ENCODE results near the gene HINFP.
"Not testable (repeated sequence)": the region's sequence is repeated elsewhere in the genome, so short reads cannot be mapped to it uniquely, and the experiment has no call there.

Gene HINFP

DNA sequence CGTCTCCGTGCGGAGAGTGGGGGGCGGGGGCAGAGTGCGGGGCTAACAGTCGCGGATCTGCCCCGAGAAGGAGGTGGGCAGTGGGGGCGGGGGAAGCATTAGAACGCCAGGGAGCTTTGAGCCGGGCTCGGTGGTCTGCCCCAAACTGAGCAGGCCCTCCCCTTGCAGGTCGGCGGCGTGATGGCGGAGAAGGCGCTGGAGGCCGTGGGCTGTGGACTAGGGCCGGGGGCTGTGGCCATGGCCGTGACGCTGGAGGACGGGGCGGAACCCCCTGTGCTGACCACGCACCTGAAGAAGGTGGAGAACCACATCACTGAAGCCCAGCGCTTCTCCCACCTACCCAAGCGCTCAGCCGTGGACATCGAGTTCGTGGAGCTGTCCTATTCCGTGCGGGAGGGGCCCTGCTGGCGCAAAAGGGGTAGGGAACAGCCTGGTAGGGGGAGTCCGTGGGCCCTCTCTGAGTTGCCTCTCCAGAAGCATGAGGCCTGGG, 28.5 kb downstream of the HINFP start:
- TF ChIP-seq POLR2A (IDR thresholded peaks at IDR 0.05; ENCODE audit: low read depth, low read length) = no peak
- no peak for FAIRE-seq
- no peak for DNase-seq (ENCODE audit: insufficient read length, low spot score)

DNA sequence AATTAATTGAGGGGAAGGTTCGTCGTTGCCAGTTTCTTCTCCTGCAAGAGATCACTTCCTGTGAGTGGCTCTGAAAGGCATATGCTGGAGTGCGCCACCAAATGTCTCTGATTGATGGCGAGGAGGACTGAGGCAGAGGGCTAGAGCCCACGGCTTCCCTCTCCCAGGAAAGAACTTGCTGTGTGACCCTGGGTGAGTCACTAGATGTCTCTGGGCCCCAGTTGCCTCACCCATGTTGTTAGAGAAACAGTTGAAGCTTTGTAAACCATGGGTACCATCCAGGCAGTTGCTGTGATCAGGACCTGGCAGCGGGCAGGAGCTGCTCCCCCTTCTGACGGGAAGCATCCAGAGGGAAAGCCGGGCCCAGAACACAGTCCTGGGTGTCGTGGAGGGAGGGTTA, 30.7 kb downstream of the HINFP start:
- FAIRE-seq (no peak), DNase-seq (ENCODE audit: insufficient read length, low spot score) (no peak)
- TF ChIP-seq POLR2A (IDR thresholded peaks at IDR 0.05; ENCODE audit: low read depth, low read length) = no peak

DNA sequence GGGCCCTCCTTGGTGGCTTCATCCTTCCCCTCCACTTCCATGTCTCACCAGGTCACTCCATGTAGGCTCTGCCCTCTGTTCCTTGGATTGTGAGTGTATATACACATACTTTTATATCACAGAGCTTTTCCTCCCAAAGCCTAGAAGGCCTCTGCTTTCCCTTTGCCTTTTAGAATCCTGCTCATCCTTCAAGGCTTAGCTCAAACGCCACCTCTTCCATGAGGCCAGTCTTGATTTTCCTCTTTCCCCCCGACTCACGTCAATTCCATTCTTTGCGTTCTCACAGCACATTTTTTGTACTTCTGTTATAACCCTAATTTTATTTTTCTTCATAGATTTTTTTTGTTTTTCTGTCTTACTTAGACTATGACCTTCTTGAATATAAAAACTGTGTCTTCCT, 31.2 kb downstream of the HINFP start:
- FAIRE-seq = no peak
- DNase-seq (ENCODE audit: insufficient read length, low spot score) = no peak
- TF ChIP-seq POLR2A (IDR thresholded peaks at IDR 0.05; ENCODE audit: low read depth, low read length) = no peak

DNA sequence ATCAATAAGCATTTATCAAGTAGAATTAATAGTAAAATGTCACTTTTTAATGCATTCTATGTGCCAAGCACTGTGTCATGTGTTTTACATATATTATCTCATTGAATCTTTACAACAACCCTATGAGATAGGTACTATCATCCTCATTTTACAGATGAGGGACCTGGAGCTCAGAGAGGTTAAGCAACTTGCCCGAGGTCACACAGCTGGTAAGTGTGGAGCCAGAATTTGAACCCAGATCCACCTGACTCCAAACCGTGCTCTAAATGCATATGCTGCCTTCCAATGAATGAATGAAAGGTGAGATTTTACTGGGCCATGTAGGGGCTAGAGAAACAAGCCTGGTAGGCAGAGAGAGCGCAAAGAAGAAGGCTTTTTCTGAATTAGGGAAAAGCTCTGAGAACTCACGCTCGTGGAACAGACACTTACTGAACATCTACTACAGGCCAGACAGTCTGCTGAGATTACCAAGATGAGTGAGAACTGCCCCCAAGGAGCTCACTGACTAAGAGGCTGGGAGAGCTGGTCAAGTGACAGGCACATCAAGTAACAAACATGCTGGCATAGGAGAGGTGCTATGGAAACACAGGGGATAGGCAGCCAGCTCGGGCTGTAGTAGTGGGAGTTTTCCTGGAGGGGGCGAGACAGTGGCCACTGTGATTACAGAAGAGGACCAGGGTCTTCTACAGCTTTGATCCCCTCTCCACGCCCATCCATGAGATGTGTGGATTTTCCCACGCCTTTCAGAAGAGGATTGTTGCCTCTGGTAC, 31.9 kb downstream of the HINFP start:
- no peak for FAIRE-seq
- no peak for TF ChIP-seq POLR2A (IDR thresholded peaks at IDR 0.05; ENCODE audit: low read depth, low read length)
- DNase-seq (ENCODE audit: insufficient read length, low spot score) = no peak

DNA sequence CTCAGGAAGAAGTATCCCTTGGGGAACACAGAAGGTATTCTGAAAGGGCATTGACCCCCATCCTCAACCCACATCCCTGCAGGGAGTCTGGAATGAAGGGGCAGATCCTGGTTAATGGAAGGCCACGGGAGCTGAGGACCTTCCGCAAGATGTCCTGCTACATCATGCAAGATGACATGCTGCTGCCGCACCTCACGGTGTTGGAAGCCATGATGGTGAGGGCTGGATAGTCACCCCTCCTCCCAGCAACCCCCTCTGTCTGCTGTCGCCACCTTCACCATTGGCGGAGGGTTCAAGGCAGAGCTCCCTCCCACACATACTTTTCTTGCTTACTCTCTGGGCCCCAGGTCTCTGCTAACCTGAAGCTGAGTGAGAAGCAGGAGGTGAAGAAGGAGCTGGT, 32.8 kb downstream of the HINFP start:
- no peak for FAIRE-seq
- no peak for TF ChIP-seq POLR2A (IDR thresholded peaks at IDR 0.05; ENCODE audit: low read depth, low read length)

DNA sequence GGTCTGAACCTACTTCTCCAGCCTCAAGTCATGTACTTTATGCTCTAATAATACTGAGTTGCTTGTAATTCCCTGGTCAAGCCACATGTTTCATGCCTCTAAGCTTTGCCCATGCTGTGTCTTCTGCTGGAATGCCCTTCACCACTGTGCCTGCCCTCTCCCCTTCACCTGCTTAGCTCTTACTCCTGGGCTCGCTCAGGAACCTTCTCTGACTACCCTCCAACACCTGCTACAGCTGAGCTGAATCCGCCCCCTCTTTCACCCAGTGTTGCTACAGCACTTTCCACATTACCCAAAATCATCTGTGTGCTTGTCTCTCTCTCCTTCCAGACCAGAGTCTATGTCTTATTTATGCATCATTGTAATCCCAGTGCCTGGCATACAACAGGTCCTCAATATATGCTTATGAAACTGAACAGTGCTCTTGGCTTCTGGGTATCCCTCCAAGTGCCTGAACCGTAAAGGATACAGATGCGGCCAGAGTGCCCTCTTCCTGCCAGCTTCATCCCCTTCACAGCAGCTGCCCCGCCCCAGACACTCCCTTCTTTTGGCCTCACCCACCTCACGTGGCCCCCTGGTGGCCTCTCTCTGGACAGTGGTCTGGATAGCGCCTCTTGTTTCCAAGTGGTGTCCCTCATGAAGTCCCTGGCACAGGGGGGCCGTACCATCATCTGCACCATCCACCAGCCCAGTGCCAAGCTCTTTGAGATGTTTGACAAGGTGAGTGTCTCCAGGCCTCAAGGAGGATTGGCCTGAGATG, 34.5 kb downstream of the HINFP start:
- DNase-seq (ENCODE audit: insufficient read length, low spot score) (no peak), FAIRE-seq (no peak)
- TF ChIP-seq POLR2A (IDR thresholded peaks at IDR 0.05; ENCODE audit: low read depth, low read length) = no peak

More for the DNA sequence above, 32.8 kb downstream of the HINFP start:
- no peak for DNase-seq (ENCODE audit: insufficient read length, low spot score)

DNA sequence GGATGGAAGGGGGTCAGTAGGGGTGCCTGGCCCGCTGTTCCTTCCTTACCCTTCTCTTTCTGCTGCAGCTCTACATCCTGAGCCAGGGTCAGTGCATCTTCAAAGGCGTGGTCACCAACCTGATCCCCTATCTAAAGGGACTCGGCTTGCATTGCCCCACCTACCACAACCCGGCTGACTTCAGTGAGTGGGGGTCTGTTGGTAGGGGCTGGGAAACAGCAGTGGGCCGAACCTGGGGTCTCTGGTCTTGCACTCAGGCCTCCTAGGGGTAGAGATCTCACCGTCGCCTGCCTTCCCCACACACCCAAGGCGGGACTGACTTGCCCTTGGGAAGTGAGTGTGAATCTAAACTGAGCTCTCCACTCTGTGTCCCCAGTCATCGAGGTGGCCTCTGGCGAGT, 35.1 kb downstream of the HINFP start:
- no peak for TF ChIP-seq POLR2A (IDR thresholded peaks at IDR 0.05; ENCODE audit: low read depth, low read length)
- DNase-seq (ENCODE audit: insufficient read length, low spot score) (no peak), FAIRE-seq (no peak)

DNA sequence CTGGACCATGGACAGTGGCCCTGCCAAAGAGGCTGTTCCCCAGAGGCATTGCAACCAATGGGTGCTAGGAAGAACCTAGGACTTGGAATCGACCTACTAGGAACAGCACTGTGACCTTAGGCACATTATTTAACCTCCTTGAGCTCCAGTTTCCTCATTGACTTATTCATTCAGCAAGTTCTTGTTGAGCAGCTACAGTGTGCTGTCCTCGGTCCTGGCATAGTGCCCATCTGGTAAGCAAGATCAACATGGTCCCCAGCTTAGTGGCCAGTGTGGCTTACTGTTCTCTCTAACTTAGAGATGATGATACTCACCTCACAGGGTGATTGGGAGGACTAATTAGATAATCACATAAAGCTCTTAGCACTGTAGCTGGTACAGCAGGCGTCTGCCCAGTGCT, 35.7 kb downstream of the HINFP start:
- no peak for DNase-seq (ENCODE audit: insufficient read length, low spot score)

DNA sequence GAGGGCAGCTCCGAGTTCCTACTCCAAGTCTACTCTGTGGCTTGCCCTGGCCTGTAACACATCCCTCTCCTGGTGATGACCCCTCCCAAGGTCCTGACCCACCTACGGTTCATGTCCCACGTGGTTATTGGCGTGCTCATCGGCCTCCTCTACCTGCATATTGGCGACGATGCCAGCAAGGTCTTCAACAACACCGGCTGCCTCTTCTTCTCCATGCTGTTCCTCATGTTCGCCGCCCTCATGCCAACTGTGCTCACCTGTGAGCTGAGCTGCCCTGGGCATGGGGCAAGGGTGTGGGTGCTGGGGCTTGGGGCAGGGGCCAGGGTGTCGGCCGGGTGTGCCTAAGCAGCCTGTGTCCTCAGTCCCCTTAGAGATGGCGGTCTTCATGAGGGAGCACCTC, 37.1 kb downstream of the HINFP start:
- DNase-seq (ENCODE audit: insufficient read length, low spot score) = no peak
- no peak for TF ChIP-seq POLR2A (IDR thresholded peaks at IDR 0.05; ENCODE audit: low read depth, low read length)
- FAIRE-seq = no peak

More for the DNA sequence above, 35.7 kb downstream of the HINFP start:
- no peak for TF ChIP-seq POLR2A (IDR thresholded peaks at IDR 0.05; ENCODE audit: low read depth, low read length)
- no peak for FAIRE-seq

DNA sequence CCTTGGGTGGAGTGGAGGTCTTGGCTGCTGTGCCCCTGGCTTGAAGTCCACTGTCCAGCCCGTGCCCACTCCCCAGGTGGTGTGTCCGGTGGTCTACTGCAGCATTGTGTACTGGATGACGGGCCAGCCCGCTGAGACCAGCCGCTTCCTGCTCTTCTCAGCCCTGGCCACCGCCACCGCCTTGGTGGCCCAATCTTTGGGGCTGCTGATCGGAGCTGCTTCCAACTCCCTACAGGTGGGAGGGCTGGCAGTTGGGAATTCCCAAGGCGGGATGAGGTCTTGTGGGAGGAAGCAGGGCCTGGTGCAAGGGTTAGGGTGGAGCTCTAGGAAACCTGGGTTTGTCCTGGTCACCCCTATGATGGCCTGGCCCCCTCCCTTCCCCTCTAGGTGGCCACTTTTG, 38.8 kb downstream of the HINFP start:
- no peak for TF ChIP-seq POLR2A (IDR thresholded peaks at IDR 0.05; ENCODE audit: low read depth, low read length)
- DNase-seq (ENCODE audit: insufficient read length, low spot score) = no peak
- FAIRE-seq = no peak

DNA sequence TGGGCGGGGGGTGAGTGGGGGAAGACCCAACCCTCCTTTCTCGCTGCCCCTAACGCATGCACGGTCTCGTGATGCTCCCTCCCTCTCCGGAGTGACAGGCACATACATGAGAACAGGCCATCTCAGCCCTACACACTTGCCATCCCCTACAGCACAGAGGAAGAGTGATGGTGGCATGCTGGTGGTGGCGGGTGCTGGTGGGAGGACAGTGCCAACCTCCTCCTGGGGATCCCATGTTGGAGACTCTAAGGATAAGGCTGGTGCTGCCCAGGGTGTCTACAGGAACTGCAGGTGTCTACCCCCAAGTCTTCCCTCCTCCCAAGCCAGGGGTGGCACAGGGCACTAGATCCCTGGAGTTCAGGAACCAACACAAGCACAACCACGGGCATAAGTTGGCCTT, 40.5 kb downstream of the HINFP start:
- no peak for DNase-seq (ENCODE audit: insufficient read length, low spot score)
- FAIRE-seq = no peak
- TF ChIP-seq POLR2A (IDR thresholded peaks at IDR 0.05; ENCODE audit: low read depth, low read length) = no peak

DNA sequence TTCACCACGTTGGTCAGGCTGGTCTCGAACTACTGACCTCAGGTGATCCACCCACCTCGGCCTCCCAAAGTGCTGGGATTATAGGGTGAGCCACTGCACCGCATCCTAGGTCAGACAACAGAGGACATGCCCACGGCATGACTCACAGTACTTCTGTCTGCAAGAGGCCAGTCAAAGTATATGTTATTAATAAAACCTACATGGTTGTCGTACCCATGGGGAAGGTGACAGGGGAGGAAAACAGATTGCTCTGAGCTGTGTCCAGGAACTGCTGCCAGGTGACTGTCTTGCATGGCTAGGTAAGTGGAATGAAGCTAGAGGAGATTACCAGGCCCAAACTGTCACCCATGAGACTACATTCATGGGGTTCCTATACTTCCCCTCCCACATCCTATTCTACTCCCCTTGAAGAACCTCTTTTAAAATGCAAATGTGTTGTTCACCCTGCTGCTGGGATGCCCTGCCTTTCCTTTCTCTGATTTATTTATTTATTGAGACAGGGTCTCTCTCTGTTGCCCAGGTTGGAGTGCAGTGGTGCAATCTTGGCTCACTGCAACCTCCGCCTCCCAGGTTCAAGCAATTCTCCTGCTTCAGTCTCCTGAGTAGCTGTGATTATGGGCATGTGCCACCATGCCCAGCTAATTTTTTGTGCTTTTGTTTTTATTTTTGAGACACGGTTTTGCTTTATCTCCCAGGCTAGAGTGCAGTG, 45.1 kb downstream of the HINFP start:
- DNase-seq (ENCODE audit: insufficient read length, low spot score) (peak; percentile 80), FAIRE-seq (no peak)
- TF ChIP-seq POLR2A (IDR thresholded peaks at IDR 0.05; ENCODE audit: low read depth, low read length) = no peak

DNA sequence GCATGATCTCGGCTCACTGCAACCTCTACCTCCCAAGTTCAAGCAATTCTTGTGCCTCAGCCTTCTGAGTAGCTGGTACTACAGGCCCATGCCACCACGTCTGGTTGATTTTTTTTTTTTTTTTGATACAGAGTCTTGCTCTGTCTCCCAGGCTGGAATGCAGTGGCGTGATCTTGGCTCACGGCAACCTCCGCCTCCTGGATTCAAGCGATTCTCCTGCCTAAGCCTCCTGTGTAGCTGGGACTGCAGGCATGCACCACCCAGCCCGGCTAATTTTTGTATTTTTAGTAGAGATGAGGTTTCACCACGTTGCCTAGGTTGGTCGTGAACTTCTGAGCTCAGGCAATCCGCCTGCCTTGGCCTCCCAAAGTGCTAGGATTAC, 45.7 kb downstream of the HINFP start:
- FAIRE-seq; DNase-seq (ENCODE audit: insufficient read length, low spot score): not testable (repeated sequence)

DNA sequence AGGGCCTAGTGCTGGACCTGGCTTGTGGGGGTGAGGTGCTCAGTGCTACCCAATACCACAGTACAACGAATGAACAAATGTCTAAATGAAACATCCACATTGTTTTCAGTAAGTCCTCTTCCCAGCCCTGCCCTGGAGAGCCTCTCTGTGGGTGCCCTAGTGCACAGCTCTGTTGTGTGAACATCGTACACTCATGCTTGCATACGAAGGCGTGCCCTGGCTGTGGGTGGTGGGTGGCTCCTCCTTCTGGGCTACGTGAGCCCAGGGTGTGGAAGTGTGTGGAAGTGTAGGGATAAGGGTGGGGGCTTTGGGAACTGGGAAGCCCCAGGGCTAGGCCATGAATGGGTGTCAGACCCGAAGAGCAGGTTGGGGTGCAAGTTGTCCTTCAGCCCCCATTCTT, 46.6 kb downstream of the HINFP start:
- FAIRE-seq = no peak
- no peak for TF ChIP-seq POLR2A (IDR thresholded peaks at IDR 0.05; ENCODE audit: low read depth, low read length)
- DNase-seq (ENCODE audit: insufficient read length, low spot score) = no peak
